ENCODE results near the gene GNMT.
"Not testable (repeated sequence)": the region's sequence is repeated elsewhere in the genome, so short reads cannot be mapped to it uniquely, and the experiment has no call there.

The GNMT gene

DNA sequence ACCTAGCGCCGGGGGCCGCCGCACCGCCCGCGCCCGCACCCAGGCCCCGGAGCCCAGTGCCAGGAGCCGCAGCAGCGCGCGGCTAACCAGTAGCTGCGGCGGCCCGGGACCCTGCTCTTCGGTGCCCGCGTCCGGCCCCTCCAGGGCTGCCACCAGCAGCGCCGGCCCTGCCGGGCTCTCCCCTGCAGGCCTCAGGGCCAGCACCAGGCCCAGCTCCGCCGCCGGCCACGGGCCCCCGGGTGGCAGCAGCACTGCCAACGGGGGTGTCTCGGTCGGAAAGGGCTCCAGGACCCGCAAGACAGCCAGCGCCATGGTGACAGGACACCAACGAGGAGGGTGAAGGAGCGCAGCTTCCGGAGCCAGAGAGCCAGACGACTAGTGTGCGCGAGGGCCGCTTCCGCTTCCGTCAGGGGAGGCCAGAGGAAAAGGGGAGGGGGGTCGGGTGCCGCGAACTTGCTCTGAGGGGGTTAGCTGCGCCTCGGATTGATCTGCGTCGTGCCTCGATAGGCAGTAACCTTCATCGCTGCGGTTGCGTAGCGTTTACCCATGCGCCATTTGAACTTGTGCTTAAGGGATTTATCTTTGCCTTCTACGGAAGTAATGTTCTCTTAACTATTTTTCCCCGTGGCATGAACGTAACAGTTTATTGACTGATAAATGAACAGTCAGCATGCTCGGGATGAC, 18.4 kb downstream of the GNMT start, which contains the start of gene PEX6:
Gene PEX6, minus strand, starts transcription at position 343 of the 684 bp plus-strand sequence. Its CDS starts 31 bp downstream, at position 312.
- peak; percentile 96 for DNase-seq

DNA sequence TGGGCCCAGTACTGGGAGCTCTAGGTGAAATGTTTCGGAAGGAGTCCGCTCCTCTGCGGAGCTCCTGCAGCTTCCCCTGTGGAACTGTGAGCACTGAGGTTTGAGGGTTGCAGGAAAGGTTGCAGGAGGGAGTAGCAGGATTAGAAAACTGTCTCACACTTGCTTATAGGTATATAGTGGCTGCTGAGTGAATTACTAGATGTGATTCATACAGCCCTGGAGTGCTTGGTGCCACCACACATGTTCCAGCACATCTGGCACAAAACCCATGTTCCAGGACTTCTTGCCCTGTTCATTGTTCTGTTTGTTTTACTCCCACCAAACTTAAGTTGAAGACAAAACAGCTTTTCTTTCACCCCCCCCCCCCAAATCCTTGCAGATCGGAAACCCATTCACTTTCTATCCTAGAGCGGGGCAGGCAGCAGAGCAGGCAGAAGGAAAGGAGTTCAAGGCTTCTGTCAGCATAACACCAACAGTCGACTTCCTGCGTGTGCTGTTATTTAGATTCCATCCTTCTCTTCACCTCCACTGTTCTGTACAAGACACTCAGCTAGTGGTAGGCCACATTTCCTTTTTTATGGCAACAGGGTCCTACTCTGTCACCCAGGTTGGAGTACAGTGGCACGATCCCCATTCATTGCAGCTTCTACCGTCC, 19.1 kb downstream of the GNMT start:
- DNase-seq: no peak

DNA sequence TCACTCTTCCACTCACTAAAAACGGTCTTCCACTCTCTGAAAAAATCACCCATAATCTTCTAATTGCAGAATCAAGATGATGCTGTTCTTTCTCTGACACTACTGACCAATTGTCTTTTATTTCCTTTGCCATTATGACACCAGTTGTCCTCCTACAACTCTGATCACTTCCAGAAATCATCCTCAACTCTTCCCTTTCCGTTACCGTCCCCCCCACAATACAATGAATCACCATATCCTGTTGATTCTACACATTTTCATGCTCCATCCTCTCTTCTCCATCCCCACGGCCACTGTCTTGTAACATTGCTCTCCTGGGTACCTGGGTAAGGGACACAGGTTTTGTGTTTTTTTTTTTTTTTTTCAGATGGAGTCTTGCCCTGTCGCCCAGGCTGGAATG, 21.3 kb downstream of the GNMT start:
- DNase-seq: no peak

DNA sequence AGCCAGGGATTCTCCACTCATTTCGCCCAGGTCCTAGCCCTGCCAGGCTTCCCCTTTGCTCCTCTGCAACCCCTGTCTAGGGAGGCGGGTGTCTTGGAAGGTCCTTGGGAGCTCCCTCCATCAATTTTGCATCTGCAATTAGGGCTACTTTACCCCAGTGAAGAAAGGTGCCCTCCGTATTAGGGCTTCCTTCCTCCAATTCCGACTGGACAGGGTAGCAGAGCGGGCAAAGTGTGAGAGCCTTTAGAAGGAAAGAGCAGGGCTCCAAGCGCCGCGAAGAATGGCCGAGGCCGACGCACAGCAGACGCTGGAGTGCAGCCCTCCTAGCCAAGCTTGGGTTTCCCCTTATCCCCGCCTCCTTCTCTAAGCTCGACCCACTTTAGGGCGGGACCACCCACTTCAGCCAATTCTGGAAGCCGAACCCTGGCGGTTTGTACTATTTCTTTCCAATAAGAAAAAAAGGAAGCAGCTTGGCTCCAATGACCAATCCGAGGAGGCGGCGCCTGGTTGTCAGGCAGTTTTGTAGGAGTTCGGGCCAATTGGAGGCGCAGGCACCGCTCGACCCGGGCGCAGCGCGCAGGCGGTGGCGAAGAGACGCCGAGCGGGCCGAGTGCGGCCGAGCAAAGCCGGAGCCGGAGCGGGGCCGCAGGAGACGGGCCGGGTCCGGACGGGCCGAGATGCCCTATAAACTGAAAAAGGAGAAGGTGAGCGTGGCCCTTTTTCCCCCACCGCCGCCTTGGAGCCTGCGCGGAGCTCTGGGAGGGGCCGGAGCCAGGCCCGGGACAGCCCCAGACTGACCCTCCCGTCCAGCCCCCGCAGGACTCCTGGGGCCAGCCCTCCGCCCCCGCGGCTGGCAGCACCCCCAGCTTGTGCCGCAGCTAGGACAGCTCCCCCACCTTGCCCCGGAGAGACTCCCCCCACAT, 23.7 kb downstream of the GNMT start, which contains the start of gene PPP2R5D:
Gene PPP2R5D, plus strand, starts transcription at position 570 of the 923 bp plus-strand sequence. Its CDS starts 108 bp downstream, at position 678.
- peak; percentile 99 for DNase-seq

DNA sequence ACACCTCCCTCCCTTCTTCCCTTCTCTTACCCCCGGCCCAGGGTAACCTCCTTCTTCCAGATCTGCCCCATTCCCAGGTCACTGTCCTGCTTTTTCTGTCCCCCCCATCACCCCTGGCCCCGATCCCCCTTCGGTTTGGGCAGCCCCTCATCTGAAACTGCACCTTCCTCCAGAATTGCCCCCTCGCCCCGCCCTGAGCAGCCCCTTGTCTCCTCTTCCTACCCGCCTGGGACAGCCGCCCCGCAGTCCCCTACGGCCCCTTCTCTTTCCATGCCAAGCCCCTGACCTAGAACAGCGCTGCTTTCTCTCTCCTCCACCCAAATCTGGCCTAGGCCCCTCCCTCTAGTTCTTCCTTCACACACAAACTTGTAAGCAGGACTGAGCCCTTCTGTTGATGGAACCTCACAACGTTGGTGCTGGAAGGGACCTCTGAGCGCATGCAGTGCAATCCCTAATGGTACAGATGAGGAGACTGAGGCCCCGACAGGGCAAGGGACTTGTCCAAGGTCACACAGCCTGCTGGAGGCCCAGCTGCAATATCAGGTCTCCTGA, 24.4 kb downstream of the GNMT start:
- DNase-seq: peak; percentile 62

DNA sequence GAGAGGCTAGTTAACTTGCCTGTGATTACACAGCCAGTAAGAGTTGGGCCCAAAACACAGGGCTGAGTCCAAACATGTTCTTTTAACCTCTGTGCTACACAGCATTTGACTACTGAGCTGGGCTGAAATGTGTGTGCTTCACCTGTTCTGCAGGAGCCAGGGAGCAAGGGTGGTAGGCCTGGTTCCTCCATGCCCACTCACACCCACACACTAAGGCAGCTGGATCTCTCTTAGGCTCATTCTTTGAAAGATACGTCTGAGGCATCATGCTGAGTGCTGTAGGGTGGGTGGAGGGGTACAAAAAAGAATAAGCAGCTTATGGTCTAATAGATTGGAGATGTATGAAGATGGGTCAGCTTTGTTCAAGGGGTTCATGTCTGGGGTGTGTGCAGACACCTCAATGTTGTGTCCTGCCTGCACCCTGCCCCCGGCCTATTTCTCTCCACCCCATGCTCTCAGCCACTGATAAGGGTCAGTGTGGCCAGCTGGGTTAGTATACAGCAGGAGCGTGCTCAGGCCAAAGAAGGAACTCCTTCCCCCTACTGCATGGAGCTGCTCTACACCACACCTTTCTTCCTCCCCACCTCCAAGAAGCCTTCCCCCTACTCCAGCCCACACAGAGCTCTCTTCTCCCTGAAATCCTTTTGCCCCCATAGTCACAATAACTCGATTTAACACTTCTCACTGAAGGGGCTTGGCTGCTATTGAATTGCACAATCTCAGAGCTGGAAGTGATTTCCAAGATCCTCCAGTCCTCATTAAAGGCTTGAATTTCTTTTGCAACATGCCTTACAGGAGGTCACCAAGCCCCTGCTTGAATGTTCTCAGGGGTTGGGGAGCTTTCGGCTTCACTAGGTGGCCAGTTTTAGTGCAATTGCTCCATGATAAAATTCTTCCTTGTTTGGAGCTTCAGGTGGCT, 27.2 kb downstream of the GNMT start:
- no peak for DNase-seq

DNA sequence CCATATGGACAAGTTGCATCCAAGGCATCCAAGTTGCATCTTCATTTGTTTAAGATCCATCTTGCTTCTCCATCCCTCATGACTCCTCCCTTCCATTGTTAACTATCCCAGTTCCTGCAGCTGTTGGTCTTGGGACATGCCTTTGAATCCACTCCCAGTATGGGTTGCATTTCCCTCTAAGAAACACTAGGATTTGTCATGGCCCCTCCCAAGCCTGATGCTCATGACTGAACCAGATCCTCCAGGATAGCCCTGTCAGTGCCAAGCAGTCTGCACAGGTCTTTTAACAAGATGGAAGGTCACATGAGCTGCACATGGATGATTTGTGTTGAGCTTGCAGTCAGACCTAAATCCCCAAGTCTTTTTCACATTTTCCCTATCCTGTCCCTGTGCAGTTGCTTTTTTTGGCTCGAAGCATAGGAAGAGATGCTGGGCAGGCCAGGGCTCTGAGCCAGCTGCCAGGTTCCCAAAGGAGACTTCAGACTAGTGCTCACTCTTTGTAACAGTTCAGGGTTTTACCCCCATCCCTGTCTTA, 28.0 kb downstream of the GNMT start:
- DNase-seq: no peak

DNA sequence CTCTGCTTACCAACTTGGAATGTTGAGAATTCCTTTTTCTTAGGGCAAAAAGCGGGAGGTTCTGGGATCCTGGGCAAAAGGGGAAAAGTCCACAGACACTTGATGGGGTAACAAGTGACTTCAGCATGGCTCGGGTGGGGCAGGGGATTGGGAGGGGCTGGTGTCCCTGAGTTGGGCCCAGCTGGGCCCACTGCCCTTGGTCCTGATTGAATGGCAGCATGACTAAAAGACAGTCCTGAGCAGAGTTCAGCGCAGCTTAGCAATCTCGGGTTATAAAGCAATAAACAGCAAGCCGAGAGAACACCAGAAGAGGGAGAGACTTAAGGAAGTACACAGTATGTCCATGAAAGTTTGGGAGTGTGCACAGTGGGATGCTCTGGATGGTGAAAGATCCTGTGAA, 29.4 kb downstream of the GNMT start:
- no peak for DNase-seq

DNA sequence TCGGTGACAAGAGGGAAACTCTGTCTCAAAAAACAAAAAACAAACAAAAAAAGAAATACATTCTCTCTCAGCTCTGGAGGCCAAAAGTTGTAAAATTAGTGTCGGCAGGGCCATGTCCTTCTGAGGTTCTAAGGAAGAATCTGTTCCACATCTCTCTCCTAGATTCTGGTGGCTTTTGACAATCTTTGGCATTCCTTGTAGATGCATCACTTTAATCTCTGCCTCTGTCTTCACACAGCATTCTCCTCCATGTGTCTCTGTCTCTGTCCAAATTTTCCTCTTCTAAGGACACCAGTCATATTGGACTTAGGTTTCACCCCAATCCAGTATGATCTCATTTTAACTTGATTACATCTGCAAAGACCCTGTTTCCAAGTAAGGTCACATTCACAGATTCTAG, 32.9 kb downstream of the GNMT start:
- no peak for DNase-seq

DNA sequence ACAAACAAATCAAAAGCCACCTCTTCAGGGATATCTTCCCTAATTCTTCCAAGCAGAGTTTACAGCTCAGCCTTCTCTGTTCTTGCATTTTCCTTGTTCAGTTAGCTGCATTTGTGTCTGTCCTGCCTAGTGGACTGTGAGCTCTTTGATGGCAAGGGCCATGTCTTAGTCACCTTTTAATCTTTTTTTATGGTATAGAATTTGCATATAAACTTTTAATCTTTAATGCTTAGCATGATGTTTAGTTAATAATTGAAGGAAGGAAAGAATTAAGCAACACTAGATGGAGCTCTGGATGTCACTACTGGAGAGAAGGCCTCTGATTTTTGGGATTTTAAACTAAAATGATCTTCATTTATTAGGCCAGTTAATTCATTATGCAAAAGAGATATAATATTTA, 36.0 kb downstream of the GNMT start:
- DNase-seq: no peak

DNA sequence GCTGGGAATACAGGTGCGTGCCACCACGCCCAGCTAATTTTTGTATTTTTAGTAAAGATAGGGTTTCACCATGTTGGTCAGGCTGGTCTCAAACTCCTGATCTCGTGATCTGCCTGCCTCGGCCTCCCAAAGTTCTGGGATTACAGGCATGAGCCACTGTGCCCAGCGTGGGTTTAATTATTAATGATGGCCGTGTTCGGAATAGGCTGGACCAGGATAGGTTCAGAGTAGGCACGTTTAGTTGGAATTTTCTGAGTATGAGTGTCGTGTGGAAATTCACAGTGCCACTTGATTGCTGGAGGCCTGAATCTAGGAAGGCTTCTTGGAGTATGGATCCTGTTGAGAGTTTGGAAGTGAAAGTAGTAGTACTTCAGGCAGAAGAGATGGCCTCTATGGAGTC, 37.7 kb downstream of the GNMT start:
- DNase-seq: not testable (repeated sequence)

DNA sequence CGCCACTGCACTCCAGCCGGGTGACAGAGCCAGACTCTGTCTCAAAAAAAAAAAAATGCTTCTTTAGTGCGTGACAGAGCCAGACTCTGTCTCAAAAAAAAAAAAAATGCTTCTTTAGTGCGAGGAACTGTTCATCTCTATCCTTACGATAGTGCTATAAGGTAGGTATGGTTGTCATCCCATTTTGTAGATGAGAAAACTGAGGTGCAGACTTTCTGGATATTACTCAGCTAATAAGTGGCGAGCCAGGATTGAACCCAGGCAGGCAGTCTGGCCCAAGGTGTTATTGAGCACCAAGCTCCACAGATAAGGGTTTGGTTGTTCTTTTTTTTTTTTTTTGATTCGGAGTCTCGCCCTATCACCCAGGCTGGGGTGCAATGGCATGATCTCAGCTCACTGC, 41.3 kb downstream of the GNMT start:
- no peak for DNase-seq

DNA sequence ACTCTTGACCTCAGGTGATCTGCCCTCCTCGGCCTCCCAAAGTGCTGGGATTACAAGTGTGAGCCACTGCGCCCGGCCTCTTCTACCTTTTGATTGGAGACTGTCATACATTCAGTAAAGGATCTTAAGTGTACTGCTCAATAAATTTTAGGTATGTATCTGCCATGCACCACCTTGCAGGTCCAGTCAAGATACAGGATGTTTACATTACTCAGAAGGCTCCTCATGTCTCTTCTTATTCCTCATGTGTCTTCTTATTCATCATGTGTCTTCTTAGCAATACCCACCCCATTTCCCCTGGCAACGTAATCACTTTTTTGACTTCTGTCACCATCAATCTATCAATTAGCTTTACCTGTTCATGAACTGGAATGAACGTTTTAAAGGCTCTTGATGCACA, 45.3 kb downstream of the GNMT start:
- no peak for DNase-seq

DNA sequence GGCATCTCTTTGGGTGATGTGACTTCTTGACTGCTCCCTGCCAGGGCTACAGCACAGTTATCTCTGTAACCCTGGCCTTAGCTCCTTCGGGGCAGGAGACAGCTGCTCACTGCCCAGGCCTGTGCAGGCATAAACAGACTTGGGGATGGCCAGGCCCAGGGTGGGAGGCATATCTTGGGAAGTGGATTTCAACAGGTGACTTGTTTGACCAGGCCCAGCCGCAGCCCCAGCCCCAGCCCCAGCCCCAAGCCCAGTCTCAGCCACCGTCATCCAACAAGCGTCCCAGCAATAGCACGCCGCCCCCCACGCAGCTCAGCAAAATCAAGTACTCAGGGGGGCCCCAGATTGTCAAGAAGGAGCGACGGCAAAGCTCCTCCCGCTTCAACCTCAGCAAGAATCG, 45.7 kb downstream of the GNMT start:
- no peak for DNase-seq

DNA sequence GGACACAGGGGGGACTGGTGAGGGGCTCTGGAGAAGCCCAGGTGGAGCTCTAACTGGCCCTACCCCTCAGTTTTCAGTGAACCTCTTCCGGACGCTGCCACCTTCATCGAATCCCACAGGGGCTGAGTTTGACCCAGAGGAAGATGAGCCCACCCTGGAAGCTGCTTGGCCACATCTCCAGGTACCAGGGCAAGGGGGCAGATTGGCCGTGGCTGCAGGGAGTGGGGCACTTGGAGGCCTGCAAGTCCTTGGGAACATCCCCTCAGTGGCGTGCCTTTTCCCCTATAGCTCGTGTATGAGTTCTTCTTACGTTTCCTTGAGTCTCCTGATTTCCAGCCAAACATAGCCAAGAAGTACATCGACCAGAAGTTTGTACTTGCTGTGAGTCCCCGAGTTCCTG, 46.6 kb downstream of the GNMT start:
- no peak for DNase-seq

DNA sequence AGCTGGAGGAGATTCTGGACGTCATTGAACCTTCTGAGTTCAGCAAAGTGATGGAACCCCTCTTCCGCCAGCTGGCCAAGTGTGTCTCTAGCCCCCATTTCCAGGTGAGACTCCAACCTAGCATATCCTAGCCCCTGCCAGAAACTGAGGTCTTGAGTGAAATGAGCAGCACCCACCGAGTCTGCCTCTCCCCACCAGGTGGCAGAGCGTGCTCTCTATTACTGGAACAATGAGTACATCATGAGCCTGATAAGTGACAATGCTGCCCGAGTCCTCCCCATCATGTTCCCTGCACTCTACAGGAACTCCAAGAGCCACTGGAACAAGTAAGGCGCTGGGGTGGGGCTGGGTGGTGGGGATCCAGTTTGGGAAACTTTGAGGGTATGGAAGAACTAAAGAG, 48.6 kb downstream of the GNMT start:
- DNase-seq: peak; percentile 39

DNA sequence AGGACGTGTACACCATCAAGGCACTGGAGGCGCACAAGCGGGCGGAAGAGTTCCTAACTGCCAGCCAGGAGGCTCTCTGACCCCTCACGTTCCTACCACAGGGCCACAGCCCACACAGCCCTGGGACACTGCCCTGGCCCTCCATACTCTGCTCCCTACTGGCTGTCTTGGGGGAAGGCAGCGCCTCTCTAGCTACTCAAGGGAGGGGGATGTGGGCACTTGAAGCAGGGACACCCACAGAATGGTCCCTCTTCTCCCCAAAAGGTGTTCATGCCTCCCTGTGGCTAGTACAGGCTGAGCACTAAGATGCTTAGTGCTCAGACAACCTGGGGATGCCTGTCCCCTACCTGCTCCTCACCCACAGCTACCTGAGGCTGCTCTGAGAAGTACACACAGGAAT, 50.7 kb downstream of the GNMT start:
- DNase-seq: no peak

DNA sequence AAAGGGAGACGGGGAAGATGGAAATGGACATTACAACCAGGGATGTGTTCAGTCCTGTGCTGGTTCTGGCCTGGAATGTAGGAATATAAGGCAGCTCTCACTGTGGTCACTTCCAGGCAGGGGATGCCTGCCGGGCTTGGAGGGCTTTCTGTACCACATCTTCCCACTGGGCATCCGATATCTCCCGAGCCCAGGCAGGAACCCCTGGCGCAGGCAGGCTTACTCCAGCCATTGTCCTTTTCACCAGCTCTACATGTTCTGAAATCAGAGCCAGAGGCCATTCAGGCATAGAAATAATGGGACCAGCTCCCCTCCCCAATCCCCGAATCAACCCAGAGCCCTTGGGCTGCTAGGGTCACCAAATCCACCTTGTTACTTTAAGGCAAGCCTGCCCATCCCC, 51.8 kb downstream of the GNMT start:
- DNase-seq: no peak

DNA sequence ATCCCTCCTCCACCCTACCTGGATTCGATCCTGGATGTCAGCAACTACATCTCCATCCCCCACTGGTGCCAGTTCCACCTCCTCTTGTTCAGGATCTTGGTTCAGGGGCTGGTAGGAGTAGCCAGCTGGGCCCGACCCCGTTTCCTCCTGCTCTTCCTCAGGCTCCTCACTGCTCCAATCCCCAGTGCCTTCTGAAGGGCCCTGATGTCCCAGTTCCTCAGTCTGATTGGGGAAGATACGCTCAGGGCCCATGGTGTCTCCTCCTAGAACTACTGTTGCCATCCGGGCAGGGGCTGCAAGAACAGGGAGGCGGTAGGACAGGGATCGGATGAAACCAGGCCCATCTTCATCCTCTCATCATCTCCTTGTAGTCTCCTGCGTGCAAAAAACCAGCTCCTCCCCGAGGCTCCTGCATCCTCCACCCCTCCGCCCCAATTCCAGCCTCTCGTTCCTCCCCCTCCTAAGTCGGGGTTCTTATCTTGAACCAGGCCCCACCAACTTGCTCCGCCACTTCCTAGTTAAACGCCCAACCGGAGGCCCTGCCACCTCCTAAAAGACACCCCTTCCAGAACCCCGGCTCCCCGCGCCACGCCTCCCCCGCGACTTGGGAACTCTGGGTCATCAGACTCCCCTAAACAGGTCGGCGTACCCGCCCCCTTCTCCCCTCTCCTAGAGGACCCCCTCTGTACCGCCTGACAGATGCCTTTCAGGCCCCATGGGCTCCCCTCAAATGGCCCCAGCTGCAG, 52.7 kb downstream of the GNMT start:
- DNase-seq: no peak
